ENCODE measurements around the gene UEVLD.

- no peak for TF ChIP-seq EZH2 (IDR thresholded peaks at IDR 0.05; ENCODE audit: borderline replicate concordance, low read length)
- TF ChIP-seq, protein P1, sequence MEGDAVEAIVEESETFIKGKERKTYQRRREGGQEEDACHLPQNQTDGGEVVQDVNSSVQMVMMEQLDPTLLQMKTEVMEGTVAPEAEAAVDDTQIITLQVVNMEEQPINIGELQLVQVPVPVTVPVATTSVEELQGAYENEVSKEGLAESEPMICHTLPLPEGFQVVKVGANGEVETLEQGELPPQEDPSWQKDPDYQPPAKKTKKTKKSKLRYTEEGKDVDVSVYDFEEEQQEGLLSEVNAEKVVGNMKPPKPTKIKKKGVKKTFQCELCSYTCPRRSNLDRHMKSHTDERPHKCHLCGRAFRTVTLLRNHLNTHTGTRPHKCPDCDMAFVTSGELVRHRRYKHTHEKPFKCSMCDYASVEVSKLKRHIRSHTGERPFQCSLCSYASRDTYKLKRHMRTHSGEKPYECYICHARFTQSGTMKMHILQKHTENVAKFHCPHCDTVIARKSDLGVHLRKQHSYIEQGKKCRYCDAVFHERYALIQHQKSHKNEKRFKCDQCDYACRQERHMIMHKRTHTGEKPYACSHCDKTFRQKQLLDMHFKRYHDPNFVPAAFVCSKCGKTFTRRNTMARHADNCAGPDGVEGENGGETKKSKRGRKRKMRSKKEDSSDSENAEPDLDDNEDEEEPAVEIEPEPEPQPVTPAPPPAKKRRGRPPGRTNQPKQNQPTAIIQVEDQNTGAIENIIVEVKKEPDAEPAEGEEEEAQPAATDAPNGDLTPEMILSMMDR (IDR thresholded peaks at IDR 0.05; ENCODE audit: low read length): no peak
Measured at GRCh38 chr11:18527512-18527911, 61.0 kb downstream of the UEVLD start.
